Epidermal melanocyte (primary cell): ENCODE results near the gene OPN1MW2.
"Not testable (repeated sequence)": the region's sequence is repeated elsewhere in the genome, so short reads cannot be mapped to it uniquely, and the experiment has no call there.

Source experiments
- DNase-seq: peaks from one replicate; pipeline ENCODE4 v3.0.0; 2011; ENCODE audit warnings: low spot score; ENCODE audit not compliant: insufficient read length

Gene OPN1MW2

DNA sequence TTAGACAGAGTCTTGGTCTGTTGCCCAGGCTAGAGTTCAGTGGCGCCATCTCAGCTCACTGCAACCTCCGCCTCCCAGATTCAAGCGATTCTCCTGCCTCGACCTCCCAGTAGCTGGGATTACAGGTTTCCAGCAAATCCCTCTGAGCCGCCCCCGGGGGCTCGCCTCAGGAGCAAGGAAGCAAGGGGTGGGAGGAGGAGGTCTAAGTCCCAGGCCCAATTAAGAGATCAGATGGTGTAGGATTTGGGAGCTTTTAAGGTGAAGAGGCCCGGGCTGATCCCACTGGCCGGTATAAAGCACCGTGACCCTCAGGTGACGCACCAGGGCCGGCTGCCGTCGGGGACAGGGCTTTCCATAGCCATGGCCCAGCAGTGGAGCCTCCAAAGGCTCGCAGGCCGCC, at the start of gene OPN1MW2:
TSS of gene OPN1MW2 (plus strand) at position 301 of the 400 bp plus-strand sequence. CDS start at position 361, 60 bp downstream.
- DNase-seq, result not testable (repeated sequence)

DNA sequence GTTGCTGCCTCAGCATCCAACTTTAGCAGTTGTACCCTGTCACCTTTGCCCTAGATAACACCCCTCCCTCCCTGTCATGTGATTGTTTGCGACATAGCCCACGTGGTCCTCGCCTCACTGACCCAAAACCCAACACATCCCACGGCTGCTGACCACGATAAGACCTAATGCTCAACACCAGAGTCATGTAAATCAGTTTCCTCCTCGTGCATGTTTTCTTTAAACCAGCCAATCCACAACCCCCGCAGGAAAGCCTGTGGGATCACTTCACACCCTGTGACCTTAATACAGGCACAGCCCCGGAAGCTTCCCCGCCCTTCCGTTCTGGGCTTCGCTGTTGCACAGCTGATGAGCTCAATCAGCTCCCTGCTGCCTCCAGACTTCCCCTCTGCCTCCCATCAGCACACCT, 47.0 kb upstream of the OPN1MW2 start:
- not testable (repeated sequence) for DNase-seq

DNA sequence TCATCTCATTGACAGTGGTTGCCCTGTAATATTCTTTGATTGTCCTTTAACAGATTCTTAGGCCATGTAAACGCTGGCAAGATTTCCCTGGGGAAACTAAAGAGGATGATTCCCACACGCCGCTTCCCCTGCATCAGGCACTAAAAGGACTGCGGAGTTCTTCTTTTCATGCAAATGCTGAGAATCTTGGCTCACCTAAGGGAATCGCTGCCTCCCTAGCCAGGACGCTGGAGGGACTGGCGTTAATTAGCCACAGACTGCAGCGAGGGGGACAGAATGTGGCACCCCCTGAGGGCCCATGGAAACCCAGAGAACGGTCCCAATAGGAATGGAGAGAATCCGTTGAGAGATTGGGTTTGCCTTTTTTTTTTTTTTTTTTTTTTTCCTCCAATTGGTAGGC, 45.2 kb upstream of the OPN1MW2 start:
- not testable (repeated sequence) for DNase-seq

DNA sequence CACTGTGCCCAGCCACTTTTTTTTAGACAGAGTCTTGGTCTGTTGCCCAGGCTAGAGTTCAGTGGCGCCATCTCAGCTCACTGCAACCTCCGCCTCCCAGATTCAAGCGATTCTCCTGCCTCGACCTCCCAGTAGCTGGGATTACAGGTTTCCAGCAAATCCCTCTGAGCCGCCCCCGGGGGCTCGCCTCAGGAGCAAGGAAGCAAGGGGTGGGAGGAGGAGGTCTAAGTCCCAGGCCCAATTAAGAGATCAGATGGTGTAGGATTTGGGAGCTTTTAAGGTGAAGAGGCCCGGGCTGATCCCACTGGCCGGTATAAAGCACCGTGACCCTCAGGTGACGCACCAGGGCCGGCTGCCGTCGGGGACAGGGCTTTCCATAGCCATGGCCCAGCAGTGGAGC, 37.3 kb upstream of the OPN1MW2 start, which contains the start of gene OPN1MW:
TSS of gene OPN1MW (plus strand) at position 301 of the 400 bp plus-strand sequence. CDS start at position 383, 82 bp downstream.
- DNase-seq, result not testable (repeated sequence)

DNA sequence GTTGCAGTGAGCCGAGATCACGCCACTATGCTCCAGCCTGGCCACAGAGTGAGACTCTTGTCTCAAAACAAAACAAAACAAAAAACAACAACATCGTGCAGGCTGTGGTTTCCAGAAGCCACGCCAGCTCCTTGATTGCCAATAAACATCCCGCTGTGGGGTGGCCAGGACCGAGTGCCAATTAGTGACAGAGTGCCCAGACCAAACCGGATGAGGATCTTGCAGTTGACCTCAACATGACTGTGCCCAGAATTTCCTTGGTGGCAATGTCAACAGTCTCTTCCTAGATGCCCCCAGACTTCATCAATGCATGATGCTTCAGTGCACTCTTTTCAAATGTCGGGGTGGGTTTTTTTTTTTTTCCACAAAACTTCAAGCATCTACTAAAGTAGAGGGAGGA, 35.8 kb upstream of the OPN1MW2 start:
- not testable (repeated sequence) for DNase-seq

DNA sequence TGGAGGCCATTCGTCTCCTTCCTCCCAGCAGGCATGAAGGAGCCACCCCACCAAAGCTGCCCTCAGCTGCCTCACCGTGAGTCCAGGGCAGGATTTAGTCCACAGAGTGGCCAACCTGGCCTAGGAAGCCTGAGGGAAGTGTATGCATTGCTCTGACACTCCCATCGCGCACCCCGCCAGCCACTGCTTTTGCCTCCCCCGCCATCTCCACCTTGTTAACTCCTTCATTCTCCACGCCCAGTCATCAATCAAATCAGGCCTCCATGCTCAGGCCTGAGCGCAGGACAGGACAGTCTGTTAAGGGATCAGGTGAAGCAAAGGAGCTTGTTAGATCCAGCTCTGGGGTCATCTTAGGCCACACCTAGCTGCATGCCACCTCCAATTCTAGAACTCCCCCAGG, 26.7 kb upstream of the OPN1MW2 start:
- not testable (repeated sequence) for DNase-seq

DNA sequence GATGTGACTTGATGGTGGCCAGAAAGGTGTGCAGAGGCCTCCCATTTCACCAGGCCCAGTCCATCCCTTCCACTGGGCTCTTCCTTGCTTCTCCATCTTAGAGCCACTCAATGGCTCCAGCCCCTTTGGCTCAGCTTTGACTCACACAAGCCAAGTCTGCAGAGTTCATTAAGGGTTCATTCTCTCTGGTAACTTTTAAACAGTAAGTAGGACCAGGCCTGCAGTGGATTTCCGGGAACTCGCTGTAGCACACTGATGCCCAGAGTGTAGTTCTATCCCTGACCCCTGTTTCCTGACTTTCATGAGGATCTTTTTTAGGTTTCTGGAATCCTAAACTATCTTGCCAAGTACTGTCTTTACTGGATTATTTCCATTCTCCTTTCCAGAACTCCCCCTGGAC, 25.2 kb upstream of the OPN1MW2 start:
- DNase-seq, result not testable (repeated sequence)

DNA sequence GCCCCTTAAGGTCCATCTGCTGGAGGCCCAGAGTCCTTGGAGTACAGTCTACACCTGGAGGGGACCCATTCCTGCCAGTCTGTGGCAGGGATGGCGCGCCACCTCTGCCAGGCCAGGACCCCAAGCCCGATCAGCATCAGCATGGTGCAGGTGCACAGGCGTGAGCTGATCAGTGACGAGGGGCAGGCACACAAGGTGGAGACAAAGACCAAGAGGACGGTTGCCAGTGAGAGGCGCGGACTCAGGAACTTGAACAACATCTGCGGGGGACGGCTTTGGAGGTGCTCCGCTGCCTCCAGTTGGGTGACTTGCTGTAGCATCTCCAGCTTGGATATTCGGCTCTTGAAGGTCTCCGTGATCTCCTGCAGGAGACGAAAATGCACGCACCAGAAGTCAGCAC, 23.1 kb upstream of the OPN1MW2 start:
- not testable (repeated sequence) for DNase-seq

DNA sequence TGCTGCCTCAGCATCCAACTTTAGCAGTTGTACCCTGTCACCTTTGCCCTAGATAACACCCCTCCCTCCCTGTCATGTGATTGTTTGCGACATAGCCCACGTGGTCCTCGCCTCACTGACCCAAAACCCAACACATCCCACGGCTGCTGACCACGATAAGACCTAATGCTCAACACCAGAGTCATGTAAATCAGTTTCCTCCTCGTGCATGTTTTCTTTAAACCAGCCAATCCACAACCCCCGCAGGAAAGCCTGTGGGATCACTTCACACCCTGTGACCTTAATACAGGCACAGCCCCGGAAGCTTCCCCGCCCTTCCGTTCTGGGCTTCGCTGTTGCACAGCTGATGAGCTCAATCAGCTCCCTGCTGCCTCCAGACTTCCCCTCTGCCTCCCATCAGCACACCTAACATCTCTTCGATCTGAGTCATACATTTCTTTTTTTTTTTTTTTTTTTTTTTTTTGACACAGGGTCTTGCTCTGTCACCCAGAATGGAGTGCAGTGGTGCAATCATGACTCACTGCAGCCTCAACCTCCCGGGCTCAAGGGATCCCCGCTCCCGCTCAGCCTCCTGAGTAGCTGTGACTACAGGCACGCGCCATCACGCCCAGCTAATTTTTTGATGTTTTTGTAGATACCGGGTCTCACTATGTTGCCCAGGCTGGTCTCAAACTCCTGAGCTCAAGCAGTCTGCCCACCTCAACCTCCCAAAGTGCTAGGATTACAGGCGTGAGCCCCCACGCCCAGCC, 9.7 kb upstream of the OPN1MW2 start:
- DNase-seq, result not testable (repeated sequence)

DNA sequence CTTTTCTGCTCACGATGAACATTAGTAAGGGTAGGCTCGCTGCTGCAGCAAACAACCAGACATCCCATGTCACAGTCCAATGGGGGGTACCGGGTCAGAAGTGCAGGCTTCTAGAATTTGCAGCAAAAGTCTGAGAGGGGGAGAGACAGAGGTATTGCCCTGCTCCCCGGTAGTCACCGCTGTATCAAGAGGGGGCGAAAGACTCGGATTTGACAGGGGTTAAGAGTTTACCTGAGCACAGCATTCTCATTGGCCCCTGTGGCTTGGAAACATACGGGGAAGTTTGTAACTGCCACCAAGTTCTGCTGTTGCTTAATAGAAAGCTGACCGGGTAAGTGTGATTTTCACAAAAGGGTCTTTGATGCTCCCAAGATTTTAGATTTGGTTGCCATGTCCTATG, 8.5 kb upstream of the OPN1MW2 start:
- DNase-seq, result not testable (repeated sequence)

DNA sequence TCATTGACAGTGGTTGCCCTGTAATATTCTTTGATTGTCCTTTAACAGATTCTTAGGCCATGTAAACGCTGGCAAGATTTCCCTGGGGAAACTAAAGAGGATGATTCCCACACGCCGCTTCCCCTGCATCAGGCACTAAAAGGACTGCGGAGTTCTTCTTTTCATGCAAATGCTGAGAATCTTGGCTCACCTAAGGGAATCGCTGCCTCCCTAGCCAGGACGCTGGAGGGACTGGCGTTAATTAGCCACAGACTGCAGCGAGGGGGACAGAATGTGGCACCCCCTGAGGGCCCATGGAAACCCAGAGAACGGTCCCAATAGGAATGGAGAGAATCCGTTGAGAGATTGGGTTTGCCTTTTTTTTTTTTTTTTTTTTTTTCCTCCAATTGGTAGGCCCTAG, 8.1 kb upstream of the OPN1MW2 start:
- not testable (repeated sequence) for DNase-seq

DNA sequence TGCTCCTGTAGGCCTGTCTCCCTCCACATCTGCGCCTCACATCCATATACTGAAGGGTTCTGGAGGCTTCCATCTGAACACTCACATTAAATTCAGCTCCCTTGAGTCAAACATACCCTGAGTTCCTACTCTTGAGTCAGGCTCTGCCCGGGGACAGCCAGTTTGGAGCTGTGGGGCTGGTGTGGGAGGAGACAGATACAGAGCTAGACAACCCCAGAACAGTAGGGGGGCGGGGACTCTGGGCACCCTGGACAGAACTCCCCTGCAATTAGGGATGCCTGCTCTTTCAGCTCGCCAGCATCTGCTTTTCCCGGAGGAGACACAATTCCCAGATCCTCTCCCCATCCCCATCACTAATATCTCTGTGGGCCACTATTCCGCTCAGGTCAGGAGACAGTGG, 5.7 kb downstream of the OPN1MW2 start:
- DNase-seq, result not testable (repeated sequence)

DNA sequence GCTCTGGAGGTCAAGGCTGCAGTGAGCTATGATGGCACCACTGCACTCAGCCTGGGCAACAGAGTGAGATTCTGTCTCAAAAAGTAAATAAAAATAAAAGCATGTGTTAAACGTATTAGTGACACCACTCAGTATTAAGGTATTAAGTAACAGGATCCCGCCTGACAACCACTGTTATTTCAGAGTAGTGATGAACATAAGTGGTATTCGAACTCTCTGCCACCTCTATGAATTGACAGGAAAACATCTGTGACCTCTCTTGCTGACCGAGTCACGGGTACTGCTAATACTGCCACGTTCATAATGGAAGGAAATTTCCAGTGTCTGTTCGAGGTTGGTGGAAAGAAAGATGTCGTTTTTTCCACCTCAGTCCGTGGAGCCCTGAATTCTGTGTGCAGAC, 7.2 kb downstream of the OPN1MW2 start:
- DNase-seq, result not testable (repeated sequence)

DNA sequence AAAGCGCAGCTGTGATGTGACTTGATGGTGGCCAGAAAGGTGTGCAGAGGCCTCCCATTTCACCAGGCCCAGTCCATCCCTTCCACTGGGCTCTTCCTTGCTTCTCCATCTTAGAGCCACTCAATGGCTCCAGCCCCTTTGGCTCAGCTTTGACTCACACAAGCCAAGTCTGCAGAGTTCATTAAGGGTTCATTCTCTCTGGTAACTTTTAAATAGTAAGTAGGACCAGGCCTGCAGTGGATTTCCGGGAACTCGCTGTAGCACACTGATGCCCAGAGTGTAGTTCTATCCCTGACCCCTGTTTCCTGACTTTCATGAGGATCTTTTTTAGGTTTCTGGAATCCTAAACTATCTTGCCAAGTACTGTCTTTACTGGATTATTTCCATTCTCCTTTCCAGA, 11.9 kb downstream of the OPN1MW2 start:
- not testable (repeated sequence) for DNase-seq

DNA sequence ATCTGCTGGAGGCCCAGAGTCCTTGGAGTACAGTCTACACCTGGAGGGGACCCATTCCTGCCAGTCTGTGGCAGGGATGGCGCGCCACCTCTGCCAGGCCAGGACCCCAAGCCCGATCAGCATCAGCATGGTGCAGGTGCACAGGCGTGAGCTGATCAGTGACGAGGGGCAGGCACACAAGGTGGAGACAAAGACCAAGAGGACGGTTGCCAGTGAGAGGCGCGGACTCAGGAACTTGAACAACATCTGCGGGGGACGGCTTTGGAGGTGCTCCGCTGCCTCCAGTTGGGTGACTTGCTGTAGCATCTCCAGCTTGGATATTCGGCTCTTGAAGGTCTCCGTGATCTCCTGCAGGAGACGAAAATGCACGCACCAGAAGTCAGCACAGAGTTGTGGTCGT, 14.1 kb downstream of the OPN1MW2 start:
- not testable (repeated sequence) for DNase-seq

DNA sequence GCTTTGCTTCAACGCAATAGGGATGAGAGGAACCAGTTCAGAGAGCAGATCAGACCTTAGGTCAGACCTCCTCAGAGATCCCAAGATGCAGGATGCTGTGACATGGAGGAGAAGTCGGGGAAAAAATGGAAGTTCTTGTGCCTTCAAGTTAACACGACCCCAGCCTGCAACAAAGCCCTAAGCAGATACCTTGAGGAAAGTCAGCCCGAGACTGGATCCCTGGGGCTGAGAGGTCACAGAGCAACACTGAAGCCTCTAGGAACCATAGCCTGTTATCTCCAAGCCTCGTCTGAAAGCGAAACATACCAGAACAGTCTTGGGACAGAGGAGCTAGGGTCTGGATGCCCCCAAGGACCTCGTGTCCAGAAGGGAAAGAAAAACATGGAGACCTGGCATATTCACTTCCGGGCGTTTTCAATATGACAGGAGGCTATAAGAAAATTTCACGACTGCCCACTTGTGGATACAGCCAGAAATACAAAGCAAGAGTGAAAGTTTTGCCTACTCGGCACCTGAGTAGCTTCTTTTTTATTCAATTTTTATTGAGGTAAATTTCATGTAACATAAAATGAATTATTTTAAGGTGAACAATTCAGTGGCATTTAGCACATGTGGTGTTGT, 19.5 kb downstream of the OPN1MW2 start:
- DNase-seq, result not testable (repeated sequence)

DNA sequence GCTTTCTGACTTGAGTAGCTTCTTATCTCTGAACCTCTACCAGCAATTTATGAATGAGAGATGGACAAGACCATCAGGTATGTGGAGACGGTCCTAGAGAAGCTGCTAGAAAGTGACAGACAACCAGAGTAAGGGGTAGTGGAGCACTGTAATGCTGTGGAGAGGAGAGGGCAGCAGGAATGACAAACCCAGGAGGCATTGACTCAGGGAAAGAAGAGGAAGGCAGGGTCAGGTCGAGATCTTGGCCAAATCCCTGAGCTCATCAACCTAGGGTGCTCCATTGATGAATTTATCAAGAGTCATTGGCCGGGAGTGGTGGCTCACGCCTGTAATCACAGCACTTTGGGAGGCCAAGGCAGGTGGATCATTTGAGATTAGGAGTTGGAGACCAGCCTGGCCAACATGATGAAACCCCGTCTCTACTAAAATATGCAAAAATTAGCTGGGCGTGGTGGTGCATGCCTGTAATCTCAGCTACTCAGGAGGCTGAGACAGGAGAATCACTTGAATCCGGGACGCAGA, 20.5 kb downstream of the OPN1MW2 start:
- DNase-seq, result peak; percentile 15

DNA sequence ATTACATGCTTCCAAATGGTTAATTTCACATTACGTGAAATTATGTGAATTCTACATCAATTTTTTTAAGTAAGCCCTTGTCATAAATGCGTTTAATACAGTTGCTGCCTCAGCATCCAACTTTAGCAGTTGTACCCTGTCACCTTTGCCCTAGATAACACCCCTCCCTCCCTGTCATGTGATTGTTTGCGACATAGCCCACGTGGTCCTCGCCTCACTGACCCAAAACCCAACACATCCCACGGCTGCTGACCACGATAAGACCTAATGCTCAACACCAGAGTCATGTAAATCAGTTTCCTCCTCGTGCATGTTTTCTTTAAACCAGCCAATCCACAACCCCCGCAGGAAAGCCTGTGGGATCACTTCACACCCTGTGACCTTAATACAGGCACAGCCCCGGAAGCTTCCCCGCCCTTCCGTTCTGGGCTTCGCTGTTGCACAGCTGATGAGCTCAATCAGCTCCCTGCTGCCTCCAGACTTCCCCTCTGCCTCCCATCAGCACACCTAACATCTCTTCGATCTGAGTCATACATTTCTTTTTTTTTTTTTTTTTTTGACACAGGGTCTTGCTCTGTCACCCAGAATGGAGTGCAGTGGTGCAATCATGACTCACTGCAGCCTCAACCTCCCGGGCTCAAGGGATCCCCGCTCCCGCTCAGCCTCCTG, 28.0 kb downstream of the OPN1MW2 start:
- DNase-seq, result not testable (repeated sequence)

DNA sequence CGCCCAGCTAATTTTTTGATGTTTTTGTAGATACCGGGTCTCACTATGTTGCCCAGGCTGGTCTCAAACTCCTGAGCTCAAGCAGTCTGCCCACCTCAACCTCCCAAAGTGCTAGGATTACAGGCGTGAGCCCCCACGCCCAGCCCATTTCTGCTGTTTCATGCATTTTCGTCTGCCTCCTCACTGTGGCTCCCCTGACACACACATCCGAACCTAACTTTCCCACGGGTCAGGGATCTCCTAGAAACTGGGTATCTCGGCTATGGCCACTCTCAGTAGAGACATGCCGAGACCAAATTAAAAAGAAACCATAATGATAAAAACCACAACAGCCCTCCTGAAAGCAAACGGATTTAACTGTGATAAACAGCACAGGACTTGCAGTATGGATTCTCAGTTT, 28.5 kb downstream of the OPN1MW2 start:
- not testable (repeated sequence) for DNase-seq

DNA sequence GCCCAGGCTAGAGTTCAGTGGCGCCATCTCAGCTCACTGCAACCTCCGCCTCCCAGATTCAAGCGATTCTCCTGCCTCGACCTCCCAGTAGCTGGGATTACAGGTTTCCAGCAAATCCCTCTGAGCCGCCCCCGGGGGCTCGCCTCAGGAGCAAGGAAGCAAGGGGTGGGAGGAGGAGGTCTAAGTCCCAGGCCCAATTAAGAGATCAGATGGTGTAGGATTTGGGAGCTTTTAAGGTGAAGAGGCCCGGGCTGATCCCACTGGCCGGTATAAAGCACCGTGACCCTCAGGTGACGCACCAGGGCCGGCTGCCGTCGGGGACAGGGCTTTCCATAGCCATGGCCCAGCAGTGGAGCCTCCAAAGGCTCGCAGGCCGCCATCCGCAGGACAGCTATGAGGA, 37.7 kb downstream of the OPN1MW2 start, which contains the start of gene OPN1MW3:
TSS of gene OPN1MW3 (plus strand) at position 301 of the 400 bp plus-strand sequence. CDS start at position 339, 38 bp downstream.
- DNase-seq, result not testable (repeated sequence)

DNA sequence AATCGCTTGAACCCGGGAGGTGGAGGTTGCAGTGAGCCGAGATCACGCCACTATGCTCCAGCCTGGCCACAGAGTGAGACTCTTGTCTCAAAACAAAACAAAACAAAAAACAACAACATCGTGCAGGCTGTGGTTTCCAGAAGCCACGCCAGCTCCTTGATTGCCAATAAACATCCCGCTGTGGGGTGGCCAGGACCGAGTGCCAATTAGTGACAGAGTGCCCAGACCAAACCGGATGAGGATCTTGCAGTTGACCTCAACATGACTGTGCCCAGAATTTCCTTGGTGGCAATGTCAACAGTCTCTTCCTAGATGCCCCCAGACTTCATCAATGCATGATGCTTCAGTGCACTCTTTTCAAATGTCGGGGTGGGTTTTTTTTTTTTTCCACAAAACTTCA, 39.2 kb downstream of the OPN1MW2 start:
- DNase-seq, result not testable (repeated sequence)

DNA sequence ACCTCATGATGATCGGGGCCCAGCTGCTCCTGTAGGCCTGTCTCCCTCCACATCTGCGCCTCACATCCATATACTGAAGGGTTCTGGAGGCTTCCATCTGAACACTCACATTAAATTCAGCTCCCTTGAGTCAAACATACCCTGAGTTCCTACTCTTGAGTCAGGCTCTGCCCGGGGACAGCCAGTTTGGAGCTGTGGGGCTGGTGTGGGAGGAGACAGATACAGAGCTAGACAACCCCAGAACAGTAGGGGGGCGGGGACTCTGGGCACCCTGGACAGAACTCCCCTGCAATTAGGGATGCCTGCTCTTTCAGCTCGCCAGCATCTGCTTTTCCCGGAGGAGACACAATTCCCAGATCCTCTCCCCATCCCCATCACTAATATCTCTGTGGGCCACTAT, 43.5 kb downstream of the OPN1MW2 start:
- DNase-seq, result not testable (repeated sequence)
